ENCODE measurements around the gene PPEF2.

PPEF2 gene

DNA sequence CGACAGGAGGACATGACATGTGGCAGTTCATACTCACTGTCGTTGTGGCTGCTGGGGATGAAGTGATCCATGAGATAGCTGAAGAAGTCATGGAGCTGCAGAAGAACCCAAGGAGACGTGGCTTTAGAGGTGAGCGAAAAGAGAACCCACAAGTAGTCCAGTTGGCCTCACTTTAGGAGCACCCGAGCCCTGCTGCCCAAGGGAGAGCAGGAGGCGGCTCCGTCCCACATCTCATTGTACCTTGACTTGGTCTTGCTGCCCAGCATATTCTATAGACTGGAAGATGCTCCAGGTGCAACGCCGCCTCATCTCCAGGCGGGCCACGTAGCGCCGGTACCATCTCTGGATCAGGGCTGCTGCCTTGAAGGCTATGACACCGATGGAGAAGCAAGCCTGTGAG, 10.6 kb downstream of the PPEF2 start:
- no peak for FAIRE-seq

DNA sequence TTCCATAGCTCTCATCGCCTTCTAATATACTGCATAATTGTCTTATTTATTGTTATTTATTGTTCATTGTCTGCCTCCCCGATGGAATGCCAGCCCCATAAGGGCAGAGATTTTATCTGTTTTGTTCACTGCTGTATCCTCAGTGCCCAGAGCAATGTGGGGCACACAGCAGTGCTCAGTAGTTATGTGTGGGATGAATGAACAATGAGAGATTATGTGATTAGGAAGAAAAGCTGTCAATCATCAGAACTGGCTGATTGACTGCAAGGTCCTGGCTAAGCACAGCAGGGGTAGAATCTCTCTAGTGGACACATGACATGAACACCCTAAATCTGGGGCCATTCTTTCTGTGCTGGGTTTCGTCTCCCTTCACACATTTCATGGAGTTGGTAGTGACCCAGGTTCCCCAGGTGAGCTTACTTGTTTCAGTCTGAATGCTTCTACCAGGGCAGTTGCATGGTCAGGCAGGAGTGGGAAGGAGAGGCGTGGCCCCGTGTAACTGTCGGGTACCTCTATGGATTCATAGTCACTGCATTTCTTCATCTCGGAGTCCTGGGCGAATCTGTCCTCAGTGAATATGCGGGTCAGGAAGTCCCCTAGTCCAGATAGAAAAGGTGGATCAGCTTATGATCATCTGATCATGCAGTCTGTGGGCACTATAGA, 12.6 kb downstream of the PPEF2 start:
- FAIRE-seq: no peak

GRCh38 chr4:75886104-75886503, 16.1 kb downstream of the PPEF2 start:
- no peak for FAIRE-seq

GRCh38 chr4:75881476-75881875, 20.8 kb downstream of the PPEF2 start:
- no peak for FAIRE-seq

- FAIRE-seq: no peak
These were observed 22.0 kb downstream of the PPEF2 start for GRCh38 chr4:75880278-75880677.

- no peak for FAIRE-seq
These were observed 24.0 kb downstream of the PPEF2 start for GRCh38 chr4:75878246-75878756.

GRCh38 chr4:75876218-75876617, 26.0 kb downstream of the PPEF2 start:
- FAIRE-seq: no peak

DNA sequence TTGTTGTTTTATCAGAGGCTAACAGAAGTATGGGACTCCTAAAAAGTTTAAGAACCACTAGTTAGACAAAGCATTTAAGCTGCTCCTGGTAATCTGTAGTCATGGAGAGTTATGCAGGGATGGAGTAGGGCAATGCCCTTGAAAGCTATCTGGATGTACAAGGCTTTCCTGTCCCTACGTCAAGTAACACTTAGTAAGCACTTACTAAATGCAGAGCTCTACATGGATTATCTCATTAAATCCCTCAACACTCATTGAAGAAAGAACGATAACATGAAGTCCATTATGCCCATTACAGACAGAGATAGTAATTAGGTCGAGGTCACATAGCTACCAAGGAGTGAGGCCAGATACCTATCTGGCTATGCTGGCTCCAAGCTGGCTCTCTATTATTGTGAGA, 33.2 kb downstream of the PPEF2 start:
- no peak for FAIRE-seq

DNA sequence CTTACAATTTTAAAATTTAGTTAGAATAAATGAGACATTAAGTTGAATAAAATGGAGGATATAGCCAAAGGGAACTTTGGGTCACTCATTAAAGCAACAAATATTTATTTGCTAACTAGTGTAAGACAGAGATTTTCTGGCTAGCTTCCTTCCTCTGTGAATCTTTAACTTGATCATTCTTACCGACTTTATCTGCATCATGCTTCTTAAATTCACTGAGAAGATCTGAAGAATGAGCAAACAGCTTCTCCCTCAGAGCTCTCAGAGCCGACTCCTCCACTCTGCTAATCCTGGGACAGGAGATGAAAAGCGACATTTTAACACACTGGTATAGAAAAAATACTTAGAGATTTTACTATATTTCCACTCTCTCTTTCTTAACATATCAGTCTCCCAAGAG, 35.1 kb downstream of the PPEF2 start:
- FAIRE-seq: no peak

- no peak for FAIRE-seq
These were observed 41.6 kb downstream of the PPEF2 start for GRCh38 chr4:75860606-75861005.

DNA sequence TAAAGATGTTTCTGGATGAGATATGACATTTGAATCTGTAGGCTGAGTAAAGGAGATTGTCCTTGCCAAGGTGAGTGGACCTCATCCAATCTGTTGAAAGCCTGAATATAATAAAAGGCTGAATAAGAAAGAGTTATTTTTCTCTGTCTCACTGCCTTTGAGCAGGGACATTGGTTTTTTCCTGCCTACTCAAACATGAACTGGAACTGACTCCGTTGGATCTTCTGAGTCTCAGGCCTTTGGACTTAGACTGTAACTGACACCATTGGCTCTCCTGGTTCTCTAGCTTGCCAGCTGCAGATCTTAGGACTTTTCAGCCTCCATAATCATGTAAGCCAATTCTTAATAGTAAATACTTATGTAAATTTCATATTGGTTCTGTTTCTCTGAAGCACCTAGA, 43.5 kb downstream of the PPEF2 start:
- FAIRE-seq: no peak

DNA sequence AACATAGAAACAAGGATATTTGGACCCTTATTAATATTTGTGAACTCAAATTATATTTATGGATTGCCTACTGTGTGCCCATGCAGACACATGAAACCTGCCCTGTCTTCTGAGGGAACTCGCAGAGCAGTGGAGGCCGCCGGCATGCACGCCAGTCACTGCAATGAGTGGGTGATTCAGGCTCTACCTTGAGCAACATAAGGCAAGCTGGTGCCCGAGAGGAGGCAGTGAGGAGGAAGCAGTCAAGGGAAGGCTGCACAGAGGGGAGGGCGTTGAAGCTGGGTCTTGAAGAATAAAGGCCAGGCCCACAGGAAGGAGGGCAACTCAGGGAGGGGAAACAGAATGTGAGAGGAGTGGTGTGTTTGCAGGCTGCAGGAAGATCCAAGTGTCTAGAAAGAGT, 52.8 kb downstream of the PPEF2 start:
- FAIRE-seq: no peak

GRCh38 chr4:75848891-75849290, 53.4 kb downstream of the PPEF2 start:
- FAIRE-seq: no peak

DNA sequence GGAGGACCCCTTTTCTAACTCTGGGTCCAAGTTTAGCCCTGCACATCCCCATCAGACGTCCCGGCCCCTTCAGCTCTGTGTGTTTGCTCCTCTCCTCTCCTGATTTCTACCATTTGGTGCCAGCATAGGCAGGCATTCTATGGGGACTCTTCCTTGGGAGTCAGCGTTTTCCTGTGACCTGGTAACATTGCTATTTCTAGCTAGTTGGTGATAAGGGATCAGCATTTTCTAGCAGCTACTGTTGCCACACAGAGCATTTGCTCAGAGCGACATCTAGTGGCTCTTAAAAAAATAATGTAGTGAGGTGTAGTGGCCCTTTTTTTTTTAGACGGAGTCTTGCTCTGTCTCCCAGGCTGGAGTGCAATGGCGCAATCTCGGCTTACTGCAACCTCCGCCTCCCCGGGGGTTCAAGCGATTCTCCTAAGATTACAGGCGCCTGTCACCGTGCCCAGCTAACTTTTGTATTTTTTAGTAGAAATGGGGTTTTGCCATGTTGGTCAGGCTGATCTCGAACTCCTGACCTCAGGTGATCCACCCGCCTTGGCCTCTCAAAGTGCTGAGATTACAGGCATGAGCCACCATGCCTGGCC, 54.0 kb downstream of the PPEF2 start:
- FAIRE-seq: peak; percentile 84

- FAIRE-seq: no peak
These were observed 56.3 kb downstream of the PPEF2 start for GRCh38 chr4:75845992-75846391.

DNA sequence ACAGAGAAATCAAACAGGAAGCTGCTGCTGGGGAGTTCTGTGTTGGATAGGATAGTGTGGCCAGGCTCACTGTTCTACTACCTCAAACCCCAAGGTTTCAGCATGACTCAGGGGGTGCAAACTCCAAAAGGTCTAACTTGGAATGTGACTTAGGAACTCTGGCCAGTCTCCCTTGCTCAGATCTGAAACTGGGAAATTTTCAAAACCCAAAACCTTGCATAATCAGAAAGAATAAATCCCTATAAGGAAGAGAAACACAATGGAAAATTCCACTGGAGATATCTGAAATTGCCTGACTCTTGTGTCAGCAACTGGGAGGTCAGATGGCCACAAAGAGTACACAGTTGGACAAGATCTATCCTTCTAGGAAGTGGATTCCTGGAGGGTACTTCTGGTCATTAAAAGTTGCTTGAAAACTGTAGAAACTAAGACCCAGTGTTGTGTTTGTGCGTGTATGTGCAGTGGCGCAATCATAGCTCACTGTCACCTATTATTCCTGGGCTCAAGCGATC, 58.0 kb downstream of the PPEF2 start:
- FAIRE-seq: no peak

- FAIRE-seq: no peak
These were observed 58.7 kb downstream of the PPEF2 start for GRCh38 chr4:75843596-75843995.

- no peak for FAIRE-seq
These were observed 60.4 kb downstream of the PPEF2 start for GRCh38 chr4:75841641-75842520.

DNA sequence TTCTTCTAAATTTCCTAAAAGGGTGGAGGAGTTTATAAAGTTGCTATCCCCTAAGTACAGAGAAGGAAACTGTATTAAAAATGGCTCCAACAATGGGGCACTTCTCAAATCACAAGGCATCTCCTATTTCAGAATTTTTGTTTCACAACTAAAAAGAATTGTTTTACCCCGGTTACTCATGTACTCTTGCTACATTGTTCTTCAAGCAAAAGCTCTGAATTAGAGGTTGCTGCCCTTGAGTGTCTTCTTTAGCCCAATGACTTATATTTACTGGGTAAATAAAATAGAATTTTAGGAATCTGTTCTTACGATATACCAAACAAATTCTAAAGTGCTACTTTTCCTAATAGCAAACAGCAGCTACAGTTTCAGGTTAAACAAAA, 67.5 kb downstream of the PPEF2 start:
- FAIRE-seq: no peak

GRCh38 chr4:75834095-75834771, 68.0 kb downstream of the PPEF2 start:
- FAIRE-seq: no peak

GRCh38 chr4:75831856-75832405, 70.3 kb downstream of the PPEF2 start:
- no peak for FAIRE-seq

- FAIRE-seq: no peak
These were observed 71.3 kb downstream of the PPEF2 start for GRCh38 chr4:75830906-75831305.

GRCh38 chr4:75823812-75824211, 78.4 kb downstream of the PPEF2 start:
- no peak for FAIRE-seq

Measured in G401.6 (cell line).